Activated CD8-positive, alpha-beta memory T cell treated with anti-CD3 and anti-CD28 coated beads for 1 hour (primary cell): Measurements from ENCODE around the gene LMAN1L.

ENCODE experiments used
- DNase-seq, 2 donors: peaks; one replicate each; pipeline ENCODE4 v3.0.0-alpha.2; 2020; ENCODE audit warnings: low read depth in 1 of 2; ENCODE audit errors: extremely low read depth in 1 of 2

Gene LMAN1L

DNA sequence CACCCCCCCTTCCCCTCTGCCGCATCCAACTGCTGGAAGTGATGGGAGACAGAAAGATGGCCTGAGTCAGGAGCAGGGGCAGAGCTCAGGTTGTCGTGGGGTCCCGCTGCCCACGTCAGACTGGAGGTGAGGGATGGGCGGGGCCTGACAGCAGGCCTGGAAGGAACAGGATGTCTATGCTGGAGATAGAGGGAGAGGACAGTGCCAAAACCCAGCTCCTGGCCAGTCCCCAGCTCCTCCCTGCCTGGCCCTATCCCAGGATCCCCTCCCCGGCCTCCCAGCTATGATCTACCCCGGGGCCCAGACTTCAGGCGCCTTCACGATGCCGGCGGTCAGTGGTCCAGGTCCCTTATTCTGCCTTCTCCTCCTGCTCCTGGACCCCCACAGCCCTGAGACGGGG is at the start of gene LMAN1L:
Gene LMAN1L, plus strand, starts transcription at position 303 of the 400 bp plus-strand sequence. Its CDS starts 20 bp downstream, at position 323.
- no peak for DNase-seq

- DNase-seq, result no peak
Observed at GRCh38 chr15:74763416-74763815, 49.2 kb upstream of the LMAN1L start.

GRCh38 chr15:74767167-74768098 is 45.2 kb upstream of the LMAN1L start:
- no peak for DNase-seq

- no peak for DNase-seq
Observed at GRCh38 chr15:74768099-74768770, 44.4 kb upstream of the LMAN1L start.

GRCh38 chr15:74768771-74769342 is 43.8 kb upstream of the LMAN1L start:
- peak in 1 of 2 donors; percentile 47 for DNase-seq

GRCh38 chr15:74769463-74770025 is 43.1 kb upstream of the LMAN1L start:
- no peak for DNase-seq

- DNase-seq, result no peak
Observed at GRCh38 chr15:74770211-74770903, 42.3 kb upstream of the LMAN1L start.

GRCh38 chr15:74773329-74773728 is 39.3 kb upstream of the LMAN1L start:
- no peak for DNase-seq

DNA sequence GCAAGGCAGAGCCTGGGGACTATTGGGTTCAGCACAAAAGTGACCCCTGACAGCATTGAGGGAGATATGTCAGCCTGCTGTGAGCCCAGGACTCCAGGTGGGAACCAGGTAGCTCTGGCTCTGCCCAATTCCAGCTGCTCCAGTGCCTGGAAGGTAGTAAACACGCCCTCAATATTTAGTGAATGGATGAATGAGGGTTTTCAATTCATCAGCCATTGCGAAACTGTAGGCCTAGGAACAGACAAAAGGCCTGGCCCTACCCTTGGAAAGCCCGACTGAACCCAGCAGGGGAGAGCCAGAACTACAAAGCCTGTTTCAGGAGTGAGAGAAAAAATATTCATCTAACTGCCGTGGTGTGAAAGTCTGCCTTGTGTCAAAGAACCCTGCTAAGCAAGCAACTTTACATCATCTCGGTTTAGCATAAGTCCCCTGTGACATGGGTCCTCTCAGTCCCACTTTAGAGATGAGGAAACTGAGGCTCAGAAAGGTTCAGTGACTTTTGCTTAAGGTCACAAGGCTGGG is 38.8 kb upstream of the LMAN1L start:
- DNase-seq, result no peak

- no peak for DNase-seq
Observed at GRCh38 chr15:74775132-74775562, 37.5 kb upstream of the LMAN1L start.

GRCh38 chr15:74775894-74776293 is 36.7 kb upstream of the LMAN1L start:
- DNase-seq, result no peak

DNA sequence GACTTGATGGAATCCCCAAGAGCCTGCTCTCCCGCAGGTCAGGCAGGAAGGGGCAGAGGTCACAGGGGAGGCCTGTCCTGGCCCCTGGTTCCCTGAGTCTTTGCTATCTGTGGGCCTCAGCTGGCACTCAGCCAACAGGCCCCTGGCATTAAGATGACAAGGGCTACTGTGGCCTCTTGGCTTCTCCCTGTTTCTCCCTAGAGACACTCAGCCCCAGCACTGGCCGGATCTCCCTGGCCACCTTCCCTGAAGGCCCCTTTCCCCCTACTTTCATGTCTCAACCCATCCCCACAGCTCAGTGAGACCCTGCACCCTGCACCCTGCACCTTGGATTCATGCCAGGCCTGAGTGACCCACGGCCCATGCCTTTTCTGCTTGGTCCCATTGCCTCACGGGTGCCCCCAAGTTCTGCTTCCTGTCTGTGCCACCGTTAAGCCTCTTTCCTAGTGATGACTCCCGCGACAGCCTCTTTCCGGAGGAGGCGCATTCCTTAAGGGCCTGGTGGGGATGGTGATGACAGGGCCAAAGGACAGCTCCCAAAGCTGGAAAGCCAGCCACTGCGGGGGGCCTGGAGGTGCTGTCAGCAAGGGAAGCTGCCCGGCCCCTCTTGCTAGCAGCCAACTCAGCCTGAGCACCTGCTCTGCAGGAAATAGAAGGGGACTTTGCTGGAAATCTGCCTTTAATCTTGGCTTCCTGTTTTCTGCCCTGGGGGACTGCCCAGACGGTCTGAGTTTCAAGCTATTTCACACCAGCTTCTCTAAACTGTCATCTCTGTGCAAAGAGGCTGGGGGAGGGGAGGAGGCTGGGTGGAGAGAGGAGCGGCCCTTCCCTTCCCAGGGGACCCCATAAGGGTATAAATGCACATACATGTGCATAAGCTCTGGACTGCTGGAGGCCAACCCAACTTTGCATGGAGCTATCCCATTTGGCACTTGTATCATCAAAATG is 35.5 kb upstream of the LMAN1L start:
- no peak for DNase-seq

- no peak for DNase-seq
Observed at GRCh38 chr15:74777769-74778598, 34.7 kb upstream of the LMAN1L start.

GRCh38 chr15:74778599-74778970 is 34.0 kb upstream of the LMAN1L start:
- DNase-seq, result no peak

DNA sequence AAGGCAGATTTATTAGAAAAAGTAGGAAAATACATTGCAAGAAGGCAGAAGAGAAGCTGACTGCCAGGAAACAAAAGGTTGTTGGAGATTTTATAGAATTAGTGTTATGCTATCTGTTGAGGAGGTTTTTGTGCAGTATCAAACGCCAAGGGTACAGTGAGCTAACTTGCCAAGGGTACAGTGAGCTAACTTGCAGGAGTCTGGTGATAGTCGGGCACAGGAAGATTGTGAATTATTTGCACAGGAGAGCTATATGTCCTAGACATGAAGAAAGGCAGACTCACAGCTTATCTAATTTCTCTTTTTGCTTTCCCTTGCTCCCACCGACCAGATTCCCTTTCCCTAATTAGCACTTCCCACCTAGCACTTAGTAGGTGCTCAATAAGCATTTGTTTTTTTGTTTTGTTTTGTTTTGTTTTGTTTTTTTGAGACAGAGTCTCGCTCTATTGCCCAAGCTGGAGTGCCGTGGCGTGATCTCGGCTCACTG is 33.4 kb upstream of the LMAN1L start:
- no peak for DNase-seq

- no peak for DNase-seq
Observed at GRCh38 chr15:74780523-74781430, 31.9 kb upstream of the LMAN1L start.
